Measurements from ENCODE around the gene RASSF10.

RASSF10 gene

GRCh38 chr11:12979928-12980689, 29.0 kb upstream of the RASSF10 start:
- TF ChIP-seq CTCF (IDR thresholded peaks at IDR 0.05; ENCODE audit: low read depth, low read length) = no peak
- H3K4me3 ChIP-seq (replicated peaks in 1 of 2; ENCODE audit: low read depth in 2 of 2, low read length in 2 of 2) = no peak overlapping the region
- DNase-seq (ENCODE audit: low read depth in 2 of 2) = no peak

- DNase-seq (ENCODE audit: low read depth in 2 of 2) = peak; percentile 13
- TF ChIP-seq CTCF (IDR thresholded peaks at IDR 0.05; ENCODE audit: low read depth, low read length) = no peak
These were observed 27.2 kb upstream of the RASSF10 start for GRCh38 chr11:12981676-12982522.

GRCh38 chr11:12983336-12983735, 25.8 kb upstream of the RASSF10 start:
- no peak for TF ChIP-seq CTCF (IDR thresholded peaks at IDR 0.05; ENCODE audit: low read depth, low read length)
- no peak overlapping the region for H3K4me3 ChIP-seq (replicated peaks in 1 of 2; ENCODE audit: low read depth in 2 of 2, low read length in 2 of 2)
- no peak for DNase-seq (ENCODE audit: low read depth in 2 of 2)

More at GRCh38 chr11:12981676-12982522, 27.2 kb upstream of the RASSF10 start:
- H3K4me3 ChIP-seq (replicated peaks in 1 of 2; ENCODE audit: low read depth in 2 of 2, low read length in 2 of 2) = no peak overlapping the region

- TF ChIP-seq CTCF (IDR thresholded peaks at IDR 0.05; ENCODE audit: low read depth, low read length) = no peak
- no peak overlapping the region for H3K4me3 ChIP-seq (replicated peaks in 1 of 2; ENCODE audit: low read depth in 2 of 2, low read length in 2 of 2)
- DNase-seq (ENCODE audit: low read depth in 2 of 2) = no peak
These were observed 22.8 kb upstream of the RASSF10 start for GRCh38 chr11:12986194-12986898.

- H3K4me3 ChIP-seq (replicated peaks in 1 of 2; ENCODE audit: low read depth in 2 of 2, low read length in 2 of 2) = no peak overlapping the region
- no peak for DNase-seq (ENCODE audit: low read depth in 2 of 2)
- TF ChIP-seq CTCF (IDR thresholded peaks at IDR 0.05; ENCODE audit: low read depth, low read length) = no peak
These were observed 19.5 kb upstream of the RASSF10 start for GRCh38 chr11:12989428-12990161.

- TF ChIP-seq CTCF (IDR thresholded peaks at IDR 0.05; ENCODE audit: low read depth, low read length) = no peak
- H3K4me3 ChIP-seq (replicated peaks in 1 of 2; ENCODE audit: low read depth in 2 of 2, low read length in 2 of 2) = no peak overlapping the region
- no peak for DNase-seq (ENCODE audit: low read depth in 2 of 2)
These were observed 19.0 kb upstream of the RASSF10 start for GRCh38 chr11:12990162-12990480.

Measured in cardiac fibroblast (primary cell).